Endometrial microvascular endothelial cells (primary cell): Measurements from ENCODE around the gene GNAO1. TPM values are rescaled to one million over a fixed set of nuclear protein-coding genes. Genes with fewer than 3 reads are reported as not detected.

Experiments
- in situ Hi-C: cut with HindIII; loops from 2 replicates; pipeline ENCODE4 v1.10.0; 2017; ENCODE audit warnings: low sequenced_read_pairs, low pct_unique_long_range_greater_than_20kb; ENCODE audit errors: inconsistent ontology term
- total RNA-seq: library from RNA; depleted of rRNA; stranded (reverse); fragments of >200 nt; gene quantifications from one replicate; pipeline ENCODE4 v1.2.3, GENCODE V29; 2015; ENCODE audit errors: inconsistent ontology term

Gene GNAO1
- total RNA-seq, 1 donor from 2014 or later: not detected

- in situ Hi-C loops: no loop called here
Observed at GRCh38 chr16:56319376-56319775, 128.1 kb downstream of the GNAO1 start.

- in situ Hi-C loops: no loop called here
Observed at GRCh38 chr16:56320056-56320455, 128.8 kb downstream of the GNAO1 start.

GRCh38 chr16:56320811-56321558 lies 129.7 kb downstream of the GNAO1 start:
- in situ Hi-C loops: no loop called here

GRCh38 chr16:56321571-56321970 lies 130.3 kb downstream of the GNAO1 start:
- in situ Hi-C loops: no loop called here

GRCh38 chr16:56324406-56324805 lies 133.1 kb downstream of the GNAO1 start:
- in situ Hi-C loops: no loop called here

GRCh38 chr16:56325956-56326355 lies 134.7 kb downstream of the GNAO1 start:
- in situ Hi-C loops: no loop called here

GRCh38 chr16:56327071-56327928 lies 136.0 kb downstream of the GNAO1 start:
- in situ Hi-C loops: no loop called here

GRCh38 chr16:56327929-56328258 lies 136.6 kb downstream of the GNAO1 start:
- in situ Hi-C loops: no loop called here

- in situ Hi-C loops: no loop called here
Observed at GRCh38 chr16:56328276-56329022, 137.2 kb downstream of the GNAO1 start.

GRCh38 chr16:56329887-56330286 lies 138.6 kb downstream of the GNAO1 start:
- in situ Hi-C loops: no loop called here

GRCh38 chr16:56330476-56330875 lies 139.2 kb downstream of the GNAO1 start:
- in situ Hi-C loops: no loop called here

GRCh38 chr16:56331399-56331798 lies 140.1 kb downstream of the GNAO1 start:
- in situ Hi-C loops: no loop called here

GRCh38 chr16:56331915-56332314 lies 140.6 kb downstream of the GNAO1 start:
- in situ Hi-C loops: no loop called here

GRCh38 chr16:56332464-56333079 lies 141.3 kb downstream of the GNAO1 start:
- in situ Hi-C loops: no loop called here

GRCh38 chr16:56334761-56335160 lies 143.5 kb downstream of the GNAO1 start:
- in situ Hi-C loops: no loop called here

GRCh38 chr16:56336071-56336688 lies 144.9 kb downstream of the GNAO1 start:
- in situ Hi-C loops: no loop called here

- in situ Hi-C loops: no loop called here
Observed at GRCh38 chr16:56336711-56337110, 145.4 kb downstream of the GNAO1 start.

- in situ Hi-C loops: no loop called here
Observed at GRCh38 chr16:56337131-56337857, 146.0 kb downstream of the GNAO1 start.
